Smooth muscle cell (in vitro differentiated cells): ENCODE data around the gene TLR4. TPM values are rescaled to one million over a fixed set of nuclear protein-coding genes. Genes with fewer than 3 reads are reported as not detected.

Source experiments
- DNase-seq: peaks from one replicate; lab custom pipeline; 2025; ENCODE audit not compliant: unreplicated experiment; lab: John Stamatoyannopoulos, UW
- H2AFZ ChIP-seq: fragments of 200-600 bp; sonication (generic); 2 replicates; pipeline ENCODE4 v1.6.0; 2016; ENCODE audit warnings: antibody characterized with exemption, low read depth, mild to moderate bottlenecking
- H3F3A ChIP-seq: fragments of 200-600 bp; sonication (generic); 2 replicates; pipeline ENCODE4 v1.6.0; 2017; ENCODE audit warnings: antibody characterized with exemption, low read depth
- H3K27ac ChIP-seq: fragments of 200-600 bp; sonication (generic); 2 replicates; pipeline ENCODE4 v1.5.1; 2016; ENCODE audit warnings: low read depth, mild to moderate bottlenecking
- H3K27me3 ChIP-seq: fragments of 200-600 bp; sonication (generic); 2 replicates; pipeline ENCODE4 v1.6.1; 2016; ENCODE audit warnings: low read depth, mild to moderate bottlenecking
- H3K36me3 ChIP-seq: fragments of 200-600 bp; sonication (generic); 2 replicates; pipeline ENCODE4 v1.5.1; 2016; ENCODE audit warnings: low read depth
- H3K4me1 ChIP-seq: fragments of 200-600 bp; sonication (generic); 2 replicates; pipeline ENCODE4 v1.5.1; 2016; ENCODE audit warnings: low read depth
- H3K4me2 ChIP-seq: fragments of 200-600 bp; sonication (generic); 2 replicates; pipeline ENCODE4 v1.6.0; 2016; ENCODE audit warnings: mild to moderate bottlenecking
- H3K4me3 ChIP-seq: fragments of 200-600 bp; sonication (generic); 2 replicates; pipeline ENCODE4 v1.5.1; 2016; ENCODE audit warnings: mild to moderate bottlenecking
- H3K79me2 ChIP-seq: fragments of 200-600 bp; sonication (generic); 2 replicates; pipeline ENCODE4 v1.6.0; 2016; ENCODE audit warnings: low read depth, mild to moderate bottlenecking
- H3K9ac ChIP-seq: fragments of 200-600 bp; sonication (generic); 2 replicates; pipeline ENCODE4 v1.6.0; 2016; ENCODE audit warnings: low read depth
- H3K9me3 ChIP-seq: fragments of 200-600 bp; sonication (generic); replicated peaks from 2 replicates; pipeline ENCODE4 v1.5.1; 2016; ENCODE audit warnings: low read depth
- H4K20me1 ChIP-seq: fragments of 200-600 bp; sonication (generic); 2 replicates; pipeline ENCODE4 v1.6.0; 2016; ENCODE audit warnings: low read depth
- WGBS: methylation state at CpG from one replicate; pipeline ENCODE4 v1.1.7; 2016; ENCODE audit warnings: low lambda C conversion rate; 5-methylcytosine and 5-hydroxymethylcytosine counted together
- polyA plus RNA-seq: library from polyadenylated mRNA; unstranded; fragments of >200 nt; fragmentation: Nextera tagmentation; extraction: Ambion mirVana; gene quantifications from 2 replicates; pipeline ENCODE4 v1.2.1, GENCODE V29; 2016
- total RNA-seq: library from RNA; depleted of rRNA; stranded (reverse); fragments of >200 nt; gene quantifications from 2 replicates; pipeline ENCODE4 v1.2.3, GENCODE V29; 2014
- TF ChIP-seq, protein P1 (sequence below): fragments of 200-600 bp; sonication (generic); IDR thresholded peaks from 2 replicates; pipeline ENCODE4 v1.5.1; 2017; ENCODE audit warnings: borderline replicate concordance, mild to moderate bottlenecking, antibody characterized with exemption; ENCODE audit not compliant: insufficient read depth, poor library complexity, severe bottlenecking

TLR4 gene
- total and polyA plus RNA-seq, 2 experiments from 2014 or later: 6.9 to 16.0 TPM

DNA sequence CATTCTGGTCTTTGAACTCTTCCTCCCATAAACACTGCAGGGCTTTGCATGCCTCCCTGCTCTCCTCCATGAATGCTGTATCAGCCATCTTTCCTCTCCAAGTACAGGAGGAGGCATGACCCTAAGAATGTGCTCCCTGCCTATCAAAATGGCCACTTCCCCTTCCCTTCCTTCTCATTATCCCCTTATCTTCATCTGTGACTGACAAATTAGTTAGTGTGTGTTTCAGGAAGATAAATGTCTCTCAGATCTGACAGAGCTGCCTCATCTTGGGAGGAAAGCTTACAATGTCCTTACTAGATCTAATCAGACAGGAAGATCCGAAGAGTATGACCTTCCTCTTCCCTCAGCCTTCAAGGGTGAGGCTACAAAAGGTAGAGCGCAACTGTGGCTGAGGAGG, 46.2 kb downstream of the TLR4 start:
- DNase-seq: no peak
- peaks cover 4% of the 10 kb centered on the region for H3K27me3 ChIP-seq
- no peak overlapping the region for H2AFZ ChIP-seq
- H3K4me1 ChIP-seq: no peaks in the 10 kb centered on the region
- no peak overlapping the region for H3K4me3 ChIP-seq
- no peaks in the 10 kb centered on the region for H3K36me3 ChIP-seq
- H3K79me2 ChIP-seq: no peaks in the 10 kb centered on the region
- H4K20me1 ChIP-seq: no peaks in the 10 kb centered on the region
- no peaks in the 10 kb centered on the region for H3K9me3 ChIP-seq
- H3K9ac ChIP-seq: no peak overlapping the region
- TF ChIP-seq, protein P1, sequence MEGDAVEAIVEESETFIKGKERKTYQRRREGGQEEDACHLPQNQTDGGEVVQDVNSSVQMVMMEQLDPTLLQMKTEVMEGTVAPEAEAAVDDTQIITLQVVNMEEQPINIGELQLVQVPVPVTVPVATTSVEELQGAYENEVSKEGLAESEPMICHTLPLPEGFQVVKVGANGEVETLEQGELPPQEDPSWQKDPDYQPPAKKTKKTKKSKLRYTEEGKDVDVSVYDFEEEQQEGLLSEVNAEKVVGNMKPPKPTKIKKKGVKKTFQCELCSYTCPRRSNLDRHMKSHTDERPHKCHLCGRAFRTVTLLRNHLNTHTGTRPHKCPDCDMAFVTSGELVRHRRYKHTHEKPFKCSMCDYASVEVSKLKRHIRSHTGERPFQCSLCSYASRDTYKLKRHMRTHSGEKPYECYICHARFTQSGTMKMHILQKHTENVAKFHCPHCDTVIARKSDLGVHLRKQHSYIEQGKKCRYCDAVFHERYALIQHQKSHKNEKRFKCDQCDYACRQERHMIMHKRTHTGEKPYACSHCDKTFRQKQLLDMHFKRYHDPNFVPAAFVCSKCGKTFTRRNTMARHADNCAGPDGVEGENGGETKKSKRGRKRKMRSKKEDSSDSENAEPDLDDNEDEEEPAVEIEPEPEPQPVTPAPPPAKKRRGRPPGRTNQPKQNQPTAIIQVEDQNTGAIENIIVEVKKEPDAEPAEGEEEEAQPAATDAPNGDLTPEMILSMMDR: no peak
- H3K27ac ChIP-seq: no peak overlapping the region
- H3F3A ChIP-seq: no peaks in the 10 kb centered on the region
- WGBS: 68% methylated on average over 2 of the region's 2 CpGs
- H3K4me2 ChIP-seq: no peak overlapping the region

- Histone ChIP-seq H3K4me1 (no peaks in the 10 kb centered on the region), H3K27ac (no peak overlapping the region), H3K9me3 (no peaks in the 10 kb centered on the region), H3K4me3 (no peak overlapping the region), H4K20me1 (no peaks in the 10 kb centered on the region), H2AFZ (no peak overlapping the region), H3K9ac (no peak overlapping the region), H3K36me3 (no peaks in the 10 kb centered on the region), H3F3A (no peaks in the 10 kb centered on the region), H3K4me2 (no peak overlapping the region), H3K27me3 (no peaks in the 10 kb centered on the region), H3K79me2 (no peaks in the 10 kb centered on the region)
- WGBS: 94% methylated on average over 2 of the region's 2 CpGs
- TF ChIP-seq, protein P1: no peak
- no peak for DNase-seq
Observed at GRCh38 chr9:117752894-117753293, 48.7 kb downstream of the TLR4 start.

GRCh38 chr9:117757561-117758190, 53.5 kb downstream of the TLR4 start:
- no peak overlapping the region for H3K27ac ChIP-seq
- no peak overlapping the region for H3K4me3 ChIP-seq
- no peak overlapping the region for H2AFZ ChIP-seq
- H3K4me1 ChIP-seq: no peaks in the 10 kb centered on the region
- H3K4me2 ChIP-seq: no peak overlapping the region
- no peaks in the 10 kb centered on the region for H3K27me3 ChIP-seq
- H3K36me3 ChIP-seq: no peaks in the 10 kb centered on the region
- WGBS: 85% methylated on average over 5 of the region's 5 CpGs
- no peaks in the 10 kb centered on the region for H3K9me3 ChIP-seq
- H3K79me2 ChIP-seq: no peaks in the 10 kb centered on the region
- no peak overlapping the region for H3K9ac ChIP-seq
- no peaks in the 10 kb centered on the region for H4K20me1 ChIP-seq
- no peak for DNase-seq
- peaks cover 7% of the 10 kb centered on the region for H3F3A ChIP-seq
- TF ChIP-seq, protein P1: no peak

- whole genome bisulfite sequencing: 0% methylated on average over 4 of the region's 4 CpGs
- H3K27me3 ChIP-seq: no peaks in the 10 kb centered on the region
- DNase-seq: peak; percentile 4
- no peaks in the 10 kb centered on the region for H3K36me3 ChIP-seq
- no peak overlapping the region for H3K4me3 ChIP-seq
- H3K4me2 ChIP-seq: peak overlapping the region; percentile 51
- H3K79me2 ChIP-seq: no peaks in the 10 kb centered on the region
- no peak overlapping the region for H3K27ac ChIP-seq
- TF ChIP-seq, protein P1: no peak
- H3K9me3 ChIP-seq: no peaks in the 10 kb centered on the region
- H4K20me1 ChIP-seq: no peaks in the 10 kb centered on the region
- H3K9ac ChIP-seq: no peak overlapping the region
- H3K4me1 ChIP-seq: no peaks in the 10 kb centered on the region
- no peak overlapping the region for H2AFZ ChIP-seq
- H3F3A ChIP-seq: peaks cover 12% of the 10 kb centered on the region
Observed at GRCh38 chr9:117763314-117763713, 59.1 kb downstream of the TLR4 start.
